ENCODE data around the gene WDR5. TPM values are rescaled to one million over a fixed set of nuclear protein-coding genes. Genes with fewer than 3 reads are reported as not detected.
A peak's percentile ranks its signal among the peaks of the same experiment; 100 is the strongest.

Gene WDR5
- total RNA-seq, 1 donor from 2014 or later: 82.9 TPM

- DNase-seq (ENCODE audit: low read depth): no peak
These were observed 69.2 kb downstream of the WDR5 start for GRCh38 chr9:134204991-134205578.

DNA sequence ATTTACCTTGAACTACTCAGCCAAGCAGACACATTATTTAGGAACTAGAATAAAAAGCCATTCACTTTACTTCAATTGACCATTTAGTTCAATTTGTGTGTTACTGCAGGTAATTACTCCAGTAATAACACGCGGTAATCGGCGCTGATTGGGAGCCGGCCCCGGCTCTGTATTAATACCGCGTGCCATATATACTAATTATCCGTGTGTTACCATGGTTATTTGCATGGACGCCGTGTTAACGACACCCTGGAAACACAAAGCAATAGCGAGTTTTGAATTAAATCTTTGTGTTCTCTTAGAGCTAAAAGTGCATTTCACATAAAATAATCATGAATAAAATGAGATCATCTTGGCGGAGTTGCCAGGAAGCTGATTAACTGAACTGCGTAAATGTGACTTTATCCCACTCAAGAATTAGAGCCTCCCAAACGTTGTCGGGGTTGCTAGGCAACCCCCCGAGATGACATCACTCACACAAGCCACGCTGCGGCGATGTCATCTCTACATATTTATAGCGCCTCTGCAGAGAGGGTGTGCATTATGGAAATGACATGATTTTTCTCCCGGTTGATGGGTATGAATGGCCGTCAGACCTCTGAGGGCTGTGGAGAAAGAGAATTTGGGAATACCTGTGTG is 69.9 kb downstream of the WDR5 start:
- DNase-seq (ENCODE audit: low read depth): peak; percentile 58

DNA sequence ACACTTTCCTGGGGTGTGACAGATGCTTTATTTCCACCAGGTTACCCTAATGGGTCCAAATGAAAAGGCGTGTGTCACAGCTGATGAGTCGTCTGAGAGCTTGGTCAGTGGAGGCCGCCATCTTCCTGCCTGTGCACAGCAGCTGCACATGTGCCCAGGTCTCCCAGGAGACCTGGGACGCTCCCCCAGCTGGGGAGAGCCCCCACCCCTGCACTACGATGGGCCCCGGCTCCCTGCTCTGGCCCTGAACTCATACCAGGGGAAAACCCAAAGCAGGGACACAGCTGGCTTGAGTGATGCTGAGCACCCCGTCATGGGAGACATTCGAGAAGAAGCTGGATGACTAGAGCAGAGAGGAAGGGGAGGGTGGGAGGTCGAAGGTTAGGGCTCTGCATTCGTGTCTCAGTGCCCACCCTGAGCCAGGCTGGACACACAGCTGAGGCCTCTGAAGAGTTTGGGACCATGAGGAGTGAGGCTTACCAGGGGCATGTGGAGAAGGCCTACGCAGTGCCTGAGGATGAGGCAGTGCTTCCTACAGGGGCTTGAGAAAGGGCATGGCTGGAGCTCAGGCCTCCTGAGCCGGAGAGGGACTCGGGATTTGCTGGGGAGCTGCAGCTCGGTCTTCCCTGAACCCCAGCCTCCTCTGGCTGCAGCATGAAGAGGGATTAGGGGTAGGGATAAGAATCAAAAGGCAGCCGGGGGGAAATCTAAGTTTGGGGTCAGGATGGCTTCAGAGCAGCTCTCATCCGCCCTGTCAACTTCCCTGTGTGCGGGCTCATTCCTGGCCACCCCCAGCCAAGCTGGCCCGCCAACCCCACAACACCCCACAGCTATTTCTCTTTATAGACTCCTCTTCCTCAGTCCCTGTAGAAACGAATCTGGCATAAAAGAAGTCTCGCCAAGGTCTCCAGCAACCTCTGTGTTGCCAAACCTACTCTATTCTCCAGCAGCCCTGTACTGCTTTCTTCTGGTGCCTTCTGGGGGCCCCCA is 70.7 kb downstream of the WDR5 start:
- no peak for DNase-seq (ENCODE audit: low read depth)

DNA sequence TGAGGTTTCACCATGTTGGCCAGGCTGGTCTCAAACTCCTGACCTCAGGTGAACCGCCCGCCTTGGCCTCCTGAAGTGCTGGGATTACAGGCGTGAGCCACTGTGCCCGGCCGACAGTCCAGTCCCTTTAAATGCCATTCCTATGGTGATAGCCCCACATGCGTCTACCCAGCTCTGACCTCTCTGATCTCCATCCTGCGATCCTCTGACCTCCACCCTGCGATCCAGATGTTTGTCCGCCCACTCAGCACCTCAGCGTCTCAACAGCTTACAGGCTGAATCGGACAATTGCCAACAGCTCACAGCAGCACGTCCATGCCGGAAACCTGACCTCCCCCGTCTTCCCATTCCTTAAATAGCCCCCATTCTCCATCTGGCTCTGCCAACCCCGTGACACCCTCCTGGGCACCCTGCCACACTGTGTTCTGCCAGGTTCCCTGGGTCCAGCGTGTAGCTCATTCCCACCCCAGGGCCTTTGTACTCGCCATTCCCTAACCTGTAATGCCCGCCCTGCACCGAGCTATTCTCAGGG is 72.5 kb downstream of the WDR5 start:
- no peak for DNase-seq (ENCODE audit: low read depth)

- no peak for DNase-seq (ENCODE audit: low read depth)
These were observed 73.3 kb downstream of the WDR5 start for GRCh38 chr9:134208981-134209725.

Other genes starting within 250 kb of the WDR5 start
- gene VAV2, start 143.8 kb upstream of the WDR5 start, total RNA-seq: 7.5 and 10.4 TPM in 2 replicates
- gene BRD3OS, start 110.6 kb upstream of the WDR5 start, total RNA-seq: 10.5 and 13.4 TPM in 2 replicates
- 14.2 and 19.0 TPM in 2 replicates for gene BRD3, start 68.1 kb upstream of the WDR5 start, total RNA-seq
- gene RNU6ATAC, start 28.5 kb downstream of the WDR5 start, total RNA-seq: not detected in 2 replicates
- gene RXRA, start 190.4 kb downstream of the WDR5 start, total RNA-seq: 20.5 and 25.4 TPM in 2 replicates

Data from myocyte (in vitro differentiated cells).